Gastroesophageal sphincter (tissue), 3 donors: ENCODE measurements around the gene PRUNE2.

Experiments
- EP300 ChIP-seq: sonication (generic); formaldehyde crosslinking; IDR thresholded peaks from one replicate; pipeline ENCODE4 v1.6.1; 2017; ENCODE audit warnings: antibody characterized with exemption, mild to moderate bottlenecking
- POLR2AphosphoS5 ChIP-seq: sonication (generic); formaldehyde crosslinking; IDR thresholded peaks from one replicate; pipeline ENCODE4 v1.6.1; 2017; ENCODE audit warnings: antibody characterized with exemption
- TF ChIP-seq, protein P1 (sequence below), 4 experiments: fragments of 200-600 bp in 2 of 4; fragments of 450-650 bp in 2 of 4; sonication (generic) in 1 of 4; IDR thresholded peaks; one replicate each; pipeline ENCODE4 v1.5.1; 2017 to 2019; ENCODE audit warnings: antibody characterized with exemption in 4 of 4, mild to moderate bottlenecking in 2 of 4, moderate library complexity in 2 of 4

DNA sequence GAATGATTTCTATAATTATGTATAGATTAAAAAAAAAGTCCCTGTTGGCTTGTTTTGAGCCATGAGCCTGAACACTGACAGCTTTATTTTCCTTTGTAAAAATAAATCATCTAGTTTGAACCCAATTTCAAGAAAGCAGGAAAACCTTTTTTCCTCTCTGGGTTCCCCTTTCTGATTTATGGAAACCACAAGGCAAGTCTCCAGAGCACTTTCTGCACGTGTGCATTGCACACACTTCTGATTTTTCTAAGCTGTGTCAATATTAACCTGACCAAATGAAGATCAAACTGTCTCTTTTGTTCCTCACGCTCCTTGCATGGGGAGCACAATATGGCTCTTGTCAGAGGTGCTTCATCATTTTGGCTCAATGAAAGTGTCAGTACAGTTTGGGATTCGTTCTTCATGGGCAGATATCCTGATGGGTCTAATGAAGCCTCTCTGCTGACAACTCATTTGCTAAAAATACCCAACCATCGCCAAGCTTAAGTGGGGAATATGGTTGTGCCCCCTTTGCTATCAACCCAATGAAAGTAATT, 180.8 kb downstream of the PRUNE2 start:
- TF ChIP-seq, protein P1, sequence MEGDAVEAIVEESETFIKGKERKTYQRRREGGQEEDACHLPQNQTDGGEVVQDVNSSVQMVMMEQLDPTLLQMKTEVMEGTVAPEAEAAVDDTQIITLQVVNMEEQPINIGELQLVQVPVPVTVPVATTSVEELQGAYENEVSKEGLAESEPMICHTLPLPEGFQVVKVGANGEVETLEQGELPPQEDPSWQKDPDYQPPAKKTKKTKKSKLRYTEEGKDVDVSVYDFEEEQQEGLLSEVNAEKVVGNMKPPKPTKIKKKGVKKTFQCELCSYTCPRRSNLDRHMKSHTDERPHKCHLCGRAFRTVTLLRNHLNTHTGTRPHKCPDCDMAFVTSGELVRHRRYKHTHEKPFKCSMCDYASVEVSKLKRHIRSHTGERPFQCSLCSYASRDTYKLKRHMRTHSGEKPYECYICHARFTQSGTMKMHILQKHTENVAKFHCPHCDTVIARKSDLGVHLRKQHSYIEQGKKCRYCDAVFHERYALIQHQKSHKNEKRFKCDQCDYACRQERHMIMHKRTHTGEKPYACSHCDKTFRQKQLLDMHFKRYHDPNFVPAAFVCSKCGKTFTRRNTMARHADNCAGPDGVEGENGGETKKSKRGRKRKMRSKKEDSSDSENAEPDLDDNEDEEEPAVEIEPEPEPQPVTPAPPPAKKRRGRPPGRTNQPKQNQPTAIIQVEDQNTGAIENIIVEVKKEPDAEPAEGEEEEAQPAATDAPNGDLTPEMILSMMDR (IDR thresholded peaks at IDR 0.05) = no peak
- TF ChIP-seq POLR2AphosphoS5 = no peak
- TF ChIP-seq EP300 = no peak
